Measurements from ENCODE around the gene CLK3.

The CLK3 gene

GRCh38 chr15:74603026-74603788 is 12.4 kb upstream of the CLK3 start:
- DNase-seq (ENCODE audit: low read depth in 3 of 3), result no peak

- no peak for DNase-seq (ENCODE audit: low read depth in 3 of 3)
Observed at GRCh38 chr15:74603789-74604705, 11.6 kb upstream of the CLK3 start.

GRCh38 chr15:74604983-74605794 is 10.4 kb upstream of the CLK3 start:
- DNase-seq (ENCODE audit: low read depth in 3 of 3), result no peak

- no peak for DNase-seq (ENCODE audit: low read depth in 3 of 3)
Observed at GRCh38 chr15:74605795-74606150, 9.9 kb upstream of the CLK3 start.

GRCh38 chr15:74608786-74609185 is 6.8 kb upstream of the CLK3 start:
- no peak for DNase-seq (ENCODE audit: low read depth in 3 of 3)

GRCh38 chr15:74609938-74610301 is 5.7 kb upstream of the CLK3 start:
- no peak for DNase-seq (ENCODE audit: low read depth in 3 of 3)

GRCh38 chr15:74610302-74610951 is 5.2 kb upstream of the CLK3 start:
- DNase-seq (ENCODE audit: low read depth in 3 of 3), result no peak

GRCh38 chr15:74611341-74611740 is 4.3 kb upstream of the CLK3 start:
- no peak for DNase-seq (ENCODE audit: low read depth in 3 of 3)

GRCh38 chr15:74611834-74612233 is 3.8 kb upstream of the CLK3 start:
- no peak for DNase-seq (ENCODE audit: low read depth in 3 of 3)

GRCh38 chr15:74612677-74613076 is 3.0 kb upstream of the CLK3 start:
- no peak for DNase-seq (ENCODE audit: low read depth in 3 of 3)

- no peak for DNase-seq (ENCODE audit: low read depth in 3 of 3)
Observed at GRCh38 chr15:74613089-74613952, 2.3 kb upstream of the CLK3 start.

GRCh38 chr15:74613953-74614743 is 1.5 kb upstream of the CLK3 start:
- no peak for DNase-seq (ENCODE audit: low read depth in 3 of 3)

GRCh38 chr15:74614744-74615507 is 710 bp upstream of the CLK3 start:
- DNase-seq (ENCODE audit: low read depth in 3 of 3), result peak; percentile 63 to 81 (median 71)

- peak; percentile 34 to 41 (median 36) for DNase-seq (ENCODE audit: low read depth in 3 of 3)
Observed at GRCh38 chr15:74616366-74616939, 817 bp downstream of the CLK3 start.

GRCh38 chr15:74616996-74617395 is 1.4 kb downstream of the CLK3 start:
- no peak for DNase-seq (ENCODE audit: low read depth in 3 of 3)

- DNase-seq (ENCODE audit: low read depth in 3 of 3), result no peak
Observed at GRCh38 chr15:74618841-74619596, 3.4 kb downstream of the CLK3 start.

- no peak for DNase-seq (ENCODE audit: low read depth in 3 of 3)
Observed at GRCh38 chr15:74619916-74620635, 4.4 kb downstream of the CLK3 start.

All from stimulated activated CD4-positive, alpha-beta T cell treated with anti-CD3 and anti-CD28 coated beads, TNF-alpha, amount 100 ng/mL, for 48 hours (primary cell).